NCI-H1694 treated with DMSO at 0.1 percent for 48 hours (cell line): ENCODE results near the gene DYNLRB2.

Source experiments
- DNase-seq: peaks from one replicate; lab custom pipeline; 2025; lab: John Stamatoyannopoulos, UW

The DYNLRB2 gene

GRCh38 chr16:80552277-80552676 is 11.5 kb downstream of the DYNLRB2 start:
- no peak for DNase-seq

GRCh38 chr16:80554033-80554432 is 13.2 kb downstream of the DYNLRB2 start:
- no peak for DNase-seq

GRCh38 chr16:80556481-80556880 is 15.7 kb downstream of the DYNLRB2 start:
- no peak for DNase-seq

GRCh38 chr16:80557037-80557436 is 16.2 kb downstream of the DYNLRB2 start:
- no peak for DNase-seq

GRCh38 chr16:80559369-80559768 is 18.6 kb downstream of the DYNLRB2 start:
- no peak for DNase-seq

DNA sequence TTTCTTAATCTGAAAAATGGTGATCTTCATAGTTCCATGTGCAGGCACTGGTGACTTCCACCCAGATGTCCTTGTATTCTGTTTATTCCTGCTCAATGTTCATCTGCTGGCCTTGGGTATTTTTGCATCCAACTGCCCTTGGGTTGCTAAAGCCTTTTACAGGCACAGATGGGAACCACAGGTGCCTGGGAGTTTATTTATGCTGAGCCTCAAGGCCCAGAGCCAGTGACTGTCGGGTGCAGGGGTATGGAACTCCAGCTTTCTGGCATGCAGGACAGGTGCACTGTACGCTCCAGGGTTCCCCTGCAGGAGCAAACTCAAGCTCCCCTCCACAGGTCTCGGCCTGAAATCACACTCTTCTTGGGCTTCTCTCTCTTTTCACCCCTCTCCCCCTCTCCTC is 22.3 kb downstream of the DYNLRB2 start:
- DNase-seq = no peak

DNA sequence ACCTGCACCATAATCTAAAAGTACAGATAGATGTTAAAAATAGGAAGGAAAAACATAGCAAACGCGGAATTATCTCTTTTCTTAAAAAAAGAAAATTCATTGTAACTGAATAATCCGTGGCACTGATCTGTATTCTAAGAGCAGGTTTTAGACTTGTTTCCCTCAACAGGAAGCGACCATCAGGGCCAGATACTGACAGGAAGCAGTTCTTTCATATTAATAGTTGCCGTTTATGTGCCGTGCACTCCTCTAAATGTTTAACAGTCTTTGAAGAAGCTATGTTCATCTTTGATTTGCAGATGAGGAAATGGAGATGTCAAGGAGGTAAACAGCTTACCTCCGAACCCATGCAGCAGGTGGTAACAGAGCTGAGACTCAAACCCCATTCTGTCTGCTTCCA is 23.6 kb downstream of the DYNLRB2 start:
- DNase-seq = no peak

- no peak for DNase-seq
Observed at GRCh38 chr16:80569440-80570105, 28.8 kb downstream of the DYNLRB2 start.

- DNase-seq = no peak
Observed at GRCh38 chr16:80570106-80570478, 29.3 kb downstream of the DYNLRB2 start.

DNA sequence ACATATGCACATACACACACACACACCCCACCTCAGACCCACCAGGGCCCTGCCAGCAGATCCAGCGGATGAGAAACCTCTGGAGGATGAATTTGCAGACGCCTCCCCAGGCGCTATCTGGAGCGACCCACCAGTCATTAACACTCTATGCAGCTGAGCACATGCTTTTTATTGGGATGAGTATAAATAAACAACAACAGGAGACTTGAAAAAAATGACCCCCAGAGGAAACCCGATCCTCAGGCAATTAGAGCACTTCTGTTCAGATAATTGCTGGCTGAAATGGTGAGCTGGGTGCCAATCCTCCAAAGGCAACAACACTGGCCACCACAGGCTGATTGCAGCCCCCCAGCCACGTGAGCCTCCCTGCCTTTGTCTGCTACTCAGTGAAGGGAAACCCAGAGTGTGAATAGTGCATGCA is 32.9 kb downstream of the DYNLRB2 start:
- DNase-seq = no peak

- no peak for DNase-seq
Observed at GRCh38 chr16:80576343-80576912, 35.6 kb downstream of the DYNLRB2 start.

GRCh38 chr16:80577485-80578280 is 36.9 kb downstream of the DYNLRB2 start:
- no peak for DNase-seq

DNA sequence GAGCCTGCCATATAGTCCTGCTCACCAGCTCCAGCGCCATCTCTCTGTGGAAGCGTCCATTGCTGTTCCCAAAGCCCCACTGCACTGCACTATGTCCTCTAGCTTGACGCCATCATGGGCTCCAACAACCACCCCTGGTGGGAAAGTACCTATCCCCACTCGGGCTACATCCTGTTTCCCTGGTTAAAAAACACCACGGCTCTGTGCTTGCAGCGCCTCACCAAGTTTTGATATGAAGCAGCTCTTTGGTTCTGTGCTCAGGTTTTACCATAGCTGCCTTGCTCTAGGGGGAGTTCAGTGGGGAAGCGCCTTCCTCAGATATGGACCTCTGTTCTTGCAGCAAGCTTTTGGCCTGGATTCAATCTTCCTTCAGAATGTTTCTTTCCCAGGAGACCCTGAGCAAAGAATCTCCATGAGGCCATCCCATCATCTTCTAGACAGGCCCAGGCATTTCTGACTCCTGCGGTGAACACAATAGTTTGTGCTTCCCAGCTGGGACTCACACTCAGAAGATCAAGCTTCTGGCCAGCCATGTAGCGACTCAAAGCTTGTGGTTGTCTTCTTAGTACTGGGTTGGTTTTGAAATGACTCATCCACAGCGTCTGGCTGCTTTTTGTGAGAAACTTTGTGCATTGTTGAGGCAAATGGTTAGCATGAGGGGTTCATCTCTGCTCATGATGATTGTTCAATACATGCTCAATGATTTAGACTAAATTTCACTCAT is 39.5 kb downstream of the DYNLRB2 start:
- no peak for DNase-seq

DNA sequence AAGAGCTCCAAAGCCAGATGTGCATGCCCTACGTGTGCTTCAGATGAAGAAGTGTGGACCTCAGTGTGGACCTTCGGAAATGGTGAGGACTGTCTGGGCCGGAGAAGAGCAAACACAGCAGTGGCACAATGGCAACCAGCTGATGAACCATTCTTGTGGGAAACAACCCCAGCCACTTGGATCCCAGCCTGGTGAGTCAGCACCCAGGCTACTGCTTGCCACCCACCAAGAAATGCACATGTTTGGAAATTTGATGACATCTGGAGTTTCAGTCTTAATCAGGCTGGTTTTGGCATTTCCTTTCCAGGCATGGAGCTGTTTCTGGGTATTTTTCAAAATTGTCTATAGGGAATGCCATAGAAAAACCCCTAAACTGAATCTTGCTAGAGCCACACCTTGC is 42.7 kb downstream of the DYNLRB2 start:
- DNase-seq = no peak

GRCh38 chr16:80585764-80586163 is 45.0 kb downstream of the DYNLRB2 start:
- DNase-seq = no peak

DNA sequence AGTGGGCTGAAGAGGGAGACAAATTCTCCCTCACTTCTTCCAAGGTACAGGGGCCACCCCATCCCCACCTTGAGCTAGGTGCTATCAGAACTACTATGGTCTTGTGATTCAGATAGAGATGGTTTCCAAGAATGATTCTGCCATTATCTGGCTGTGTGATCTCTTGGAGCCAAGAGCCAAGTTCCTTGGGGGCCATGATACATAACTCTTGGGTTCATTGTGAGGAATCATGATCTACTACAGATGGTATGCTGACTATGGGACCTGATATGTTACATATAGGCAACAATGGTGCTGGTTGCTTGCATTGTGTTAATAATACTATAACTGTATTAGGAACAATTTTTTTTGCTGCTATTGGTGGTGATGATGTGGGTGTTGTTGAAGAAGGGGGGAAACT is 45.7 kb downstream of the DYNLRB2 start:
- no peak for DNase-seq

GRCh38 chr16:80587071-80587470 is 46.3 kb downstream of the DYNLRB2 start:
- no peak for DNase-seq

GRCh38 chr16:80591071-80591915 is 50.5 kb downstream of the DYNLRB2 start:
- no peak for DNase-seq

DNA sequence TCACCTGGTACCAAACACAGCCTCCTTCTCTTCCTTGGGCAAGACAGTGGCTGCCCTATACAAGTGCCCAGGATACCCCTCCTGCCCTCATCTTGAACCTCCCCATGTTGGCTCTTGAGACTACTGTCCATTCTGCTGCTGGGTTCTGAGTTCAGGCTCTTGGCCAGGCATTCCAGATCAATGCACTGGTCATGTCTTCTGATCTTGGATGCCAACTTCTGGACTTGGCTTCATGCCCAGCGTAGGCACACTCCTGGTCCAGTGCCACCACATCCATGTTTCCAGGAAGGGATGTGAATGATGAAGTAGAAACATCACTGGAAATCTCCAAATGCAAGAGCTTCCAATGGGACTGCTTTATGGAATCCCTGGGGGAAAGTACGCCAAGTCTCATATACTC is 51.5 kb downstream of the DYNLRB2 start:
- no peak for DNase-seq

DNA sequence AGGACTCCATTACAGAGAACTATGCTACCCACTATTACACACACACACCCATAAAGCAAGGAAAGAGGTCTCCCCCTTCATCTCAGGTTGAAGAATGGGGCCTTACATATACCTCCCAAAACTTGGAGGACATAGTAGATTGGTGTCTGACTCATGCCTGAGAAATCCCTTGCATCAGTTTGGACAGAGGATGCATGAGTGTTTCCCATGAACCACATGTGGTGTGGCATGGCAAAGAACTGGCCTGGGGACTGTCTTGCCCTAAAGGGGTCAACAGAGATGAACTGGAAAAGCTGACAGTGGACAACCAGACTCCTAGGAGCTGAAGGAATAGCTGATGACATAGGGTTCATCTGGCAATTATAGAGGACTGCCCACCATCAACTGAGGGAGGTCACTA is 54.0 kb downstream of the DYNLRB2 start:
- DNase-seq = no peak

GRCh38 chr16:80596507-80597207 is 55.9 kb downstream of the DYNLRB2 start:
- no peak for DNase-seq
